22Rv1 (cell line): Measurements from ENCODE around the gene MKI67.

ENCODE experiments used
- ZFX ChIP-seq: fragments of 450-650 bp; IDR thresholded peaks from 2 replicates; pipeline ENCODE4 v1.6.1; 2017; ENCODE audit warnings: antibody characterized with exemption, borderline replicate concordance
- TF ChIP-seq, protein P1 (sequence below): fragments of 450-650 bp; IDR thresholded peaks from 2 replicates; pipeline ENCODE4 v1.5.1; 2017; ENCODE audit warnings: mild to moderate bottlenecking

GRCh38 chr10:128084991-128085390, 41.2 kb downstream of the MKI67 start:
- TF ChIP-seq, protein P1, sequence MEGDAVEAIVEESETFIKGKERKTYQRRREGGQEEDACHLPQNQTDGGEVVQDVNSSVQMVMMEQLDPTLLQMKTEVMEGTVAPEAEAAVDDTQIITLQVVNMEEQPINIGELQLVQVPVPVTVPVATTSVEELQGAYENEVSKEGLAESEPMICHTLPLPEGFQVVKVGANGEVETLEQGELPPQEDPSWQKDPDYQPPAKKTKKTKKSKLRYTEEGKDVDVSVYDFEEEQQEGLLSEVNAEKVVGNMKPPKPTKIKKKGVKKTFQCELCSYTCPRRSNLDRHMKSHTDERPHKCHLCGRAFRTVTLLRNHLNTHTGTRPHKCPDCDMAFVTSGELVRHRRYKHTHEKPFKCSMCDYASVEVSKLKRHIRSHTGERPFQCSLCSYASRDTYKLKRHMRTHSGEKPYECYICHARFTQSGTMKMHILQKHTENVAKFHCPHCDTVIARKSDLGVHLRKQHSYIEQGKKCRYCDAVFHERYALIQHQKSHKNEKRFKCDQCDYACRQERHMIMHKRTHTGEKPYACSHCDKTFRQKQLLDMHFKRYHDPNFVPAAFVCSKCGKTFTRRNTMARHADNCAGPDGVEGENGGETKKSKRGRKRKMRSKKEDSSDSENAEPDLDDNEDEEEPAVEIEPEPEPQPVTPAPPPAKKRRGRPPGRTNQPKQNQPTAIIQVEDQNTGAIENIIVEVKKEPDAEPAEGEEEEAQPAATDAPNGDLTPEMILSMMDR, result no peak
- TF ChIP-seq ZFX, result no peak
